Fibroblast of lung (primary cell): ENCODE data around the gene PRUNE2. TPM values are rescaled to one million over a fixed set of nuclear protein-coding genes. Genes with fewer than 3 reads are reported as not detected.

Source experiments
- DNase-seq, 2 donors: peaks; one replicate each; pipeline versions ENCODE4 v3.0.0 to v3.0.0-alpha.2; 2010; ENCODE audit warnings: low read depth in 2 of 2
- H2AFZ ChIP-seq: 2 replicates; pipeline ENCODE4 v1.5.1; 2012; ENCODE audit warnings: low read length, control low read depth, inconsistent platforms
- H3K27ac ChIP-seq: 2 replicates; pipeline ENCODE4 v1.5.1; 2011; ENCODE audit warnings: low read length, control low read depth; ENCODE audit not compliant: insufficient read depth
- H3K27me3 ChIP-seq: 2 replicates; pipeline ENCODE4 v1.5.1; 2011; ENCODE audit warnings: mild to moderate bottlenecking, low read length; ENCODE audit not compliant: control insufficient read depth, insufficient read depth
- H3K36me3 ChIP-seq: 2 replicates; pipeline ENCODE4 v1.5.1; 2011; ENCODE audit warnings: low read length; ENCODE audit not compliant: control insufficient read depth, insufficient read depth
- H3K4me1 ChIP-seq: 2 replicates; pipeline ENCODE4 v1.5.1; 2011; ENCODE audit warnings: low read length; ENCODE audit not compliant: control insufficient read depth, insufficient read depth; ENCODE audit errors: extremely low read depth
- H3K4me2 ChIP-seq: 2 replicates; pipeline ENCODE4 v1.5.1; 2011; ENCODE audit warnings: low read length, control low read depth; ENCODE audit not compliant: insufficient read depth; ENCODE audit errors: extremely low read depth
- H3K4me3 ChIP-seq, 4 experiments: fragments of 200-600 bp in 1 of 4; sonication (generic) in 1 of 4; replicated peaks in 1 of 4; 2 replicates each; pipeline ENCODE4 v1.5.1; 2011 to 2016; ENCODE audit warnings: low read length in 4 of 4, low read depth in 3 of 4, mild to moderate bottlenecking in 3 of 4, control low read depth in 2 of 4, inconsistent platforms in 1 of 4, mixed read lengths in 1 of 4; ENCODE audit not compliant: insufficient read depth in 1 of 4; ENCODE audit errors: control extremely low read depth in 1 of 4
- H3K79me2 ChIP-seq: 2 replicates; pipeline ENCODE4 v1.5.1; 2012; ENCODE audit warnings: mild to moderate bottlenecking, low read length, inconsistent platforms; ENCODE audit not compliant: control insufficient read depth, insufficient read depth
- H3K9ac ChIP-seq: 2 replicates; pipeline ENCODE4 v1.5.1; 2011; ENCODE audit warnings: mild to moderate bottlenecking, low read length, control low read depth; ENCODE audit not compliant: insufficient read depth
- H3K9me3 ChIP-seq: 2 replicates; pipeline ENCODE4 v1.5.1; 2012; ENCODE audit warnings: low read depth, low read length; ENCODE audit not compliant: control insufficient read depth, insufficient read depth
- H4K20me1 ChIP-seq: 2 replicates; pipeline ENCODE4 v1.5.1; 2011; ENCODE audit warnings: low read length; ENCODE audit not compliant: control insufficient read depth, insufficient read depth; ENCODE audit errors: extremely low read depth
- CTCF ChIP-seq, 2 donors: IDR thresholded peaks in 1 of 2; conservative IDR thresholded peaks in 1 of 2; 1 replicate in 1 of 2; 2 replicates in 1 of 2; pipeline ENCODE4 v1.5.1; 2011 to 2012; ENCODE audit warnings: low read length in 2 of 2, control low read depth in 1 of 2, inconsistent platforms in 1 of 2, low read depth in 1 of 2, mild to moderate bottlenecking in 1 of 2
- EZH2 ChIP-seq: IDR thresholded peaks from 2 replicates; pipeline ENCODE4 v1.5.1; 2012; ENCODE audit warnings: low read length, control low read depth, mild to moderate bottlenecking; ENCODE audit errors: missing control alignments
- polyA plus RNA-seq, 2 donors: library from polyadenylated mRNA; depleted of rRNA in 1 of 2; stranded (reverse) in 1 of 2; unstranded in 1 of 2; fragments of >200 nt; gene quantifications; 2 replicates each; pipeline ENCODE4 v1.2.1, GENCODE V29; 2011 to 2012; ENCODE audit warnings: missing spikeins in 1 of 2
- total RNA-seq: library from RNA; depleted of rRNA; stranded (reverse); fragments of >200 nt; gene quantifications from 2 replicates; pipeline ENCODE4 v1.2.1, GENCODE V29; 2014

Gene PRUNE2
- total and polyA plus RNA-seq, 2 donors (not counting 1 experiment from before 2014, with no cell fraction given), result 5.4 to 95.6 TPM

- Histone ChIP-seq H3K9ac (no peak overlapping the region), H3K4me3 (no peak overlapping the region), H3K27me3 (peaks cover 2% of the 10 kb centered on the region), H3K36me3 (no peaks in the 10 kb centered on the region), H3K4me1 (no peaks in the 10 kb centered on the region), H2AFZ (no peak overlapping the region), H4K20me1 (no peaks in the 10 kb centered on the region), H3K4me2 (no peak overlapping the region), H3K27ac (no peak overlapping the region), H3K9me3 (no peaks in the 10 kb centered on the region), H3K79me2 (no peaks in the 10 kb centered on the region)
- no peak for TF ChIP-seq EZH2
- TF ChIP-seq CTCF (conservative IDR thresholded peaks at IDR 0.05 in 1 of 2, IDR thresholded peaks at IDR 0.05 in 1 of 2; ENCODE audit: low read depth in 1 of 2, low read length in 2 of 2), result no peak
- no peak for DNase-seq
Observed at GRCh38 chr9:76697554-76697953, 208.4 kb downstream of the PRUNE2 start.

- H3K4me1 ChIP-seq, result no peaks in the 10 kb centered on the region
- no peaks in the 10 kb centered on the region for H3K79me2 ChIP-seq
- no peaks in the 10 kb centered on the region for H3K36me3 ChIP-seq
- no peak for DNase-seq
- H4K20me1 ChIP-seq, result no peaks in the 10 kb centered on the region
- no peak overlapping the region for H3K4me3 ChIP-seq
- no peak overlapping the region for H3K4me2 ChIP-seq
- no peak overlapping the region for H2AFZ ChIP-seq
- H3K9ac ChIP-seq, result no peak overlapping the region
- no peak overlapping the region for H3K27ac ChIP-seq
- peaks cover 4% of the 10 kb centered on the region for H3K27me3 ChIP-seq
- no peaks in the 10 kb centered on the region for H3K9me3 ChIP-seq
- TF ChIP-seq EZH2 (no peak), CTCF (conservative IDR thresholded peaks at IDR 0.05 in 1 of 2, IDR thresholded peaks at IDR 0.05 in 1 of 2; ENCODE audit: low read depth in 1 of 2, low read length in 2 of 2) (no peak)
Observed at GRCh38 chr9:76697081-76697480, 208.8 kb downstream of the PRUNE2 start.

GRCh38 chr9:76693912-76694311 is 212.0 kb downstream of the PRUNE2 start:
- Histone ChIP-seq H3K27me3 (peaks cover 8% of the 10 kb centered on the region), H3K27ac (no peak overlapping the region), H3K79me2 (no peaks in the 10 kb centered on the region), H3K36me3 (no peaks in the 10 kb centered on the region), H3K4me2 (no peak overlapping the region), H4K20me1 (no peaks in the 10 kb centered on the region), H2AFZ (no peak overlapping the region), H3K9ac (no peak overlapping the region), H3K4me1 (no peaks in the 10 kb centered on the region), H3K9me3 (no peaks in the 10 kb centered on the region), H3K4me3 (no peak overlapping the region)
- no peak for DNase-seq
- TF ChIP-seq EZH2 (no peak), CTCF (conservative IDR thresholded peaks at IDR 0.05 in 1 of 2, IDR thresholded peaks at IDR 0.05 in 1 of 2; ENCODE audit: low read depth in 1 of 2, low read length in 2 of 2) (no peak)
